Peyer's patch (tissue), 4 donors: Measurements from ENCODE around the gene GRIK4. TPM values are rescaled to one million over a fixed set of nuclear protein-coding genes. Genes with fewer than 3 reads are reported as not detected.
"Not testable (repeated sequence)": the region's sequence is repeated elsewhere in the genome, so short reads cannot be mapped to it uniquely, and the experiment has no call there.

Experiments used
- DNase-seq, 3 donors: peaks; one replicate each; pipeline ENCODE4 v3.0.0-alpha.2; 2017 to 2019
- H3K27ac ChIP-seq, 4 donors: fragments of 200-600 bp; sonication (generic); one replicate each; pipeline ENCODE4 v1.5.1; 2016 to 2019
- H3K27me3 ChIP-seq, 2 donors: fragments of 200-600 bp; sonication (generic); one replicate each; pipeline ENCODE4 v1.5.1; 2019
- H3K36me3 ChIP-seq, 3 donors: fragments of 200-600 bp; sonication (generic); one replicate each; pipeline ENCODE4 v1.5.1; 2016 to 2019
- H3K4me1 ChIP-seq, 4 donors: fragments of 200-600 bp; sonication (generic); one replicate each; pipeline ENCODE4 v1.5.1; 2016 to 2019
- H3K4me3 ChIP-seq, 4 donors: fragments of 200-600 bp; sonication (generic); 1 replicate in 3 of 4; 2 replicates in 1 of 4; pipeline ENCODE4 v1.5.1; 2016 to 2019; ENCODE audit warnings: mild to moderate bottlenecking in 1 of 4
- H3K9me3 ChIP-seq, 4 donors: fragments of 200-600 bp; sonication (generic); one replicate each; pipeline ENCODE4 v1.5.1; 2016 to 2019; ENCODE audit warnings: mild to moderate bottlenecking in 1 of 4
- POLR2A ChIP-seq, 2 donors: fragments of 450-650 bp; IDR thresholded peaks; one replicate each; pipeline ENCODE4 v1.5.1; 2017; ENCODE audit warnings: antibody characterized with exemption in 2 of 2, mild to moderate bottlenecking in 2 of 2, moderate library complexity in 2 of 2
- total RNA-seq, 4 donors: library from RNA; depleted of rRNA; stranded (reverse); fragments of >200 nt; gene quantifications; one replicate each; pipeline ENCODE4 v1.1.0, GENCODE V29; 2016
- TF ChIP-seq, protein P1 (sequence below), 6 experiments: fragments of 450-650 bp in 4 of 6; fragments of 200-600 bp in 2 of 6; sonication (generic) in 1 of 6; IDR thresholded peaks; one replicate each; pipeline ENCODE4 v1.5.1; 2017 to 2019; ENCODE audit warnings: antibody characterized with exemption in 6 of 6, mild to moderate bottlenecking in 3 of 6, moderate library complexity in 1 of 6

GRIK4 gene
- total RNA-seq, 4 donors from 2014 or later = 0.40 to 2.5 TPM; not detected in 2

DNA sequence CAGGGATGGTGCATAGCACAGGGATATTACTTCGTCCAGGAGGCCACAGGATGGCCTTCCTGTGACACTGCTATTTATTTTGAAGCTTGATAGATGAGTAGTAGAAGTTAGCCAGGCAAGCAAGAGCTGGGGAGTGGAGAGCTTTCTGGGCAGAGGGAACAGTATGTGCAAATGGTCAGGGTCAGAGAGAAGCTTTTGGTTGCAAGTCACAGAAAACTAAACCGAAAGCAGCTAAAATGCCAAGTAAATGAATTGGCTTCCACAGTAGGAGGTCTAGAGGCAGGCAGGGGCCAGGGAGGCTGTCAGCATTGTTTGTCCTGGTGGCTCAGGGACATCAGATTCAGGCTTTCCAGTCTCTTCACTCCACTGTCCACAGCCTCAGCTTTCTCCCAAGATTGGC, 247.5 kb downstream of the GRIK4 start:
- no peak overlapping the region for H3K27ac ChIP-seq
- H3K4me3 ChIP-seq = no peak overlapping the region
- H3K27me3 ChIP-seq = no peaks in the 10 kb centered on the region
- no peaks in the 10 kb centered on the region for H3K4me1 ChIP-seq
- H3K9me3 ChIP-seq = no peaks in the 10 kb centered on the region
- no peaks in the 10 kb centered on the region for H3K36me3 ChIP-seq
- DNase-seq = no peak
- TF ChIP-seq, protein P1, sequence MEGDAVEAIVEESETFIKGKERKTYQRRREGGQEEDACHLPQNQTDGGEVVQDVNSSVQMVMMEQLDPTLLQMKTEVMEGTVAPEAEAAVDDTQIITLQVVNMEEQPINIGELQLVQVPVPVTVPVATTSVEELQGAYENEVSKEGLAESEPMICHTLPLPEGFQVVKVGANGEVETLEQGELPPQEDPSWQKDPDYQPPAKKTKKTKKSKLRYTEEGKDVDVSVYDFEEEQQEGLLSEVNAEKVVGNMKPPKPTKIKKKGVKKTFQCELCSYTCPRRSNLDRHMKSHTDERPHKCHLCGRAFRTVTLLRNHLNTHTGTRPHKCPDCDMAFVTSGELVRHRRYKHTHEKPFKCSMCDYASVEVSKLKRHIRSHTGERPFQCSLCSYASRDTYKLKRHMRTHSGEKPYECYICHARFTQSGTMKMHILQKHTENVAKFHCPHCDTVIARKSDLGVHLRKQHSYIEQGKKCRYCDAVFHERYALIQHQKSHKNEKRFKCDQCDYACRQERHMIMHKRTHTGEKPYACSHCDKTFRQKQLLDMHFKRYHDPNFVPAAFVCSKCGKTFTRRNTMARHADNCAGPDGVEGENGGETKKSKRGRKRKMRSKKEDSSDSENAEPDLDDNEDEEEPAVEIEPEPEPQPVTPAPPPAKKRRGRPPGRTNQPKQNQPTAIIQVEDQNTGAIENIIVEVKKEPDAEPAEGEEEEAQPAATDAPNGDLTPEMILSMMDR (IDR thresholded peaks at IDR 0.05) = no peak
- TF ChIP-seq POLR2A (IDR thresholded peaks at IDR 0.05) = no peak

DNA sequence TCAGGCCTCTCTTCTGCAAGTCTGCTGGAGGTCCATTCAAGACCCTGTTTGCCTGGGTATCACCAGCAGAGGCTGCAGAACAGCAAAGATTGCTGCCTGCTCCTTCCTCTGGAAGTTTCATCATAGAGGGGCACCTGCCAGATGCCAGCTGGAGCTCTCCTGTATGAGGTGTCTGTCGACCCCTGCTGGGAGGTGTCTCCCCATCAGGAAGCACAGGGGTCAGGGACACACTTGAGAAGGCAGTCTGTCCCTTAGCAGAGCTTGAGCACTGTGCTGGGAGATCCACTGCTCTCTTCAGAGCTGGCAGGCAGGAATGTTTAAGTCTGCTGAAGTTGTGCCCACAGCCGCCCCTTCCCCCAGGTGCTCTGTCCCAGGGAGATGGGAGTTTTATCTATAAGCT, 254.2 kb downstream of the GRIK4 start:
- not testable (repeated sequence) for H3K27me3 ChIP-seq, H3K4me1 ChIP-seq, H3K4me3 ChIP-seq, DNase-seq, H3K27ac ChIP-seq, H3K36me3 ChIP-seq, H3K9me3 ChIP-seq

DNA sequence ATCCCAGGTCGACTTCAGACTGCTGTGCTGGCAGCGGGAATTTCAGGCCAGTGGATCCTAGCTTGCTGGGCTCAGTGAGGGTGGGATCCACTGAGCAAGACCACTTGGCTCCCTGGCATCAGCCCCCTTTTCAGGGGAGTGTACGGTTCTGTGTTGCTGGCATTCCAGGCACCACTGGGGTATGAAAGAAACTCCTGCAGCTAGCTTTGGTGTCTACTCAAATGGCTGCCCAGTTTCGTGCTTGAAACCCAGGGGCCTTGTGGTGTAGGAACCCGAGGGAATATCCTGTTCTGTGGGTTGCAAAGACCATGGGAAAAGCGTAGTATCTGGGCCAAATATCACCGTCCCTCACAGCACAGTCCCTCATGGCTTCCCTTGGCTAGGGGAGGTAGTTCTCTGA, 254.8 kb downstream of the GRIK4 start:
- Histone ChIP-seq H3K36me3 (no peaks in the 10 kb centered on the region), H3K27ac (no peak overlapping the region), H3K4me3 (no peak overlapping the region), H3K27me3 (no peaks in the 10 kb centered on the region), H3K9me3 (no peaks in the 10 kb centered on the region), H3K4me1 (no peaks in the 10 kb centered on the region)
- TF ChIP-seq POLR2A (IDR thresholded peaks at IDR 0.05) = no peak
- TF ChIP-seq, protein P1 (IDR thresholded peaks at IDR 0.05) = no peak
- DNase-seq = no peak

DNA sequence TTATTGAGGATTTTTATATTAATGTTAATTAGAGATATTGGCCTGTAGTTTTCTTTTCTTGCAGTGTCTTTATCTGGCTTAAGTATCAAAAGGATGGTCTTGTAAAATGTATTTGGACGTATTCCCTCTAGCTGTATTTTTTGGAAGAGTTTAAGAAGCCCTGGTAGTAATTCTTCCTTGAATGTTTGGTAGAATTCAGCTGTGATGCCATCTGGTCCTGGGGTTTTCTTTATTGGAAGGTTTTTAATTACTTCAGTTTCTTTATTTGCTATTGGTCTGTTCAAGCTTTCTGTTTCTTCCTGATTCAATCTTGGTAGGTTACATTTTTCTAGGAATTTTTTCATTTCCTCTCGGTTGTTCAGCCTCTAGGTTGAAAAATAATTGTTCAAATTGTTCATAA, 257.4 kb downstream of the GRIK4 start:
- no peak overlapping the region for H3K27ac ChIP-seq
- H3K36me3 ChIP-seq = no peaks in the 10 kb centered on the region
- TF ChIP-seq POLR2A (IDR thresholded peaks at IDR 0.05) = no peak
- TF ChIP-seq, protein P1 (IDR thresholded peaks at IDR 0.05) = no peak
- DNase-seq = no peak
- H3K27me3 ChIP-seq = no peaks in the 10 kb centered on the region
- no peaks in the 10 kb centered on the region for H3K9me3 ChIP-seq
- no peak overlapping the region for H3K4me3 ChIP-seq
- H3K4me1 ChIP-seq = no peaks in the 10 kb centered on the region

DNA sequence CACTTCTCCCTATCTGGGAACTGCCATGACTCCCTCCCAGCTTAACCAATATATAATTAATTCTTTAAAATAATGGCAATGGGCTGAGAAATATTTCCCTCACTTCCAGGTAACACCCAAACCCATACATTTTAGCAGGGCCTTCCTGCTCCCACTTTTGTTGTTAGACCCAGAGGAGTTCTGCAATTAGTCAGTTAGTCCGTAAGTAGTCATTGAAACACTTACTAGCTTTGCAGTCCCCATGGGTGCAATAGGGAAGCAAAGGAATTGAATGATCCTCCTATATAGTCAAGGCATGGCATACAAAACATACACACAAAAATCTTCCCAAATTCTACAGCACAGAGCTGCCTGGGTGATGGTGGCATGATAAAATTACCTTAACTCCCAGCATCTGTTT, 258.4 kb downstream of the GRIK4 start:
- Histone ChIP-seq H3K4me1 (no peaks in the 10 kb centered on the region), H3K9me3 (no peaks in the 10 kb centered on the region), H3K4me3 (no peak overlapping the region), H3K36me3 (no peaks in the 10 kb centered on the region), H3K27ac (no peak overlapping the region), H3K27me3 (no peaks in the 10 kb centered on the region)
- no peak for DNase-seq
- TF ChIP-seq, protein P1 (IDR thresholded peaks at IDR 0.05) = no peak
- TF ChIP-seq POLR2A (IDR thresholded peaks at IDR 0.05) = no peak

DNA sequence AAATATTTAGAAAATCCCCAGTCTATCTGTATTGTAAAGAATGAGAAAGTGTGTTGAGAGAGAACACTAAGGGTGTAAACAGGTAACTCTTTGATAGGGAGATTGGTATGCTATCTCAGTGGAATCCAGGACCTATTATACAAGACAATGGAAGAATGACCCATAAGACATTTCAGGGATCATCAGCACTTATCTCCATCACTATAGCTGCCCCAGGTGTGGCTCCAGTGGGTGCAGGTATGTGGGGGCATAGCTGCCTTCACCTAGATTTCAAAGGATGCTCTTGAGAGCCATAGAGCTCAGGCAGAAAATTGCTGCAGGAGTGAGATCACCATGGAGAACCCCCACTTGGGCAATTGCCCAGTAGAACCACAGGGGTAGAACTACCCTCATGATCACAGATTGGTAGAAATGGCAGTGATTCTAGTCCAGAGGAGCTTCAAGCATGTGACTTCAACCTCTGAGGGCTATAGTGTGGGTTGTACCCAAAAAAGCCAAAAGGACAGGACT, 260.1 kb downstream of the GRIK4 start:
- Histone ChIP-seq H3K27ac (no peak overlapping the region), H3K9me3 (no peaks in the 10 kb centered on the region), H3K4me1 (no peaks in the 10 kb centered on the region), H3K27me3 (no peaks in the 10 kb centered on the region), H3K4me3 (no peak overlapping the region), H3K36me3 (no peaks in the 10 kb centered on the region)
- TF ChIP-seq, protein P1 (IDR thresholded peaks at IDR 0.05) = no peak
- no peak for DNase-seq
